GM21717 (cell line): ENCODE measurements around the gene LILRB2.
"Not testable (repeated sequence)": the region's sequence is repeated elsewhere in the genome, so short reads cannot be mapped to it uniquely, and the experiment has no call there.

Experiments
- ATAC-seq: cut with Tn5 transposase; IDR thresholded peaks from one replicate; pipeline ENCODE4 v1.9.1; 2021; ENCODE audit warnings: mild to moderate bottlenecking, moderate library complexity; ENCODE audit not compliant: unreplicated experiment

The LILRB2 gene

DNA sequence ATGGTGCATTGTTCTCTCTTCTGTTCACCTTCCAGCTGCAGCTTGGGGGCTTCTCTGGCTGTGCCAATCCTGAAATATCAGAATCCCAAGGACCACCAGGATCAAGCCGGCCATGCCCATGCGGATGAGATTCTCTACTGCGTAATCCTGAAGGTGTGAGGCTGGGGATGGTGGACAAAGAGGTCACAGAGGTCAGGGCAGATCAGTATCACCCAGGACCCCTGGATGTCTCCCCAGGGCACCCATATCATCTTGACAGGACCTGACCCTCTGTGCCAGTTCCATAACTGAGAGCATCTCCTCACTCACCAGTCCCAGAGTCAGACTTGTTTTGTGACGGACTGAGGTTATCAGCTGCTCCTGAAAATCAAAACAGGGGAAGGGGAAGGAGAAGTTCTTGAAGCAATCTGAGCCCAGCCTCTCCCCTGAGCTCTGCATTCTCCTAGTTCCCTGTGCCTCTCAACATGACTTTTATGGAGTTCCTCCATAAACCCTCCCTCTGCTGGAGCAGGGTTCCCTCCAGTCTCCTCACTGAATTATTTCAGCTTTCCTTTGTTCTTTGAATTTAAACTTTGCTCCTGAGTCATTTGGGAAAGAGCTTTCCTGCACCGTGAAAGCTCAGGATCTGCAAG is 26.6 kb upstream of the LILRB2 start:
- no peak for ATAC-seq

DNA sequence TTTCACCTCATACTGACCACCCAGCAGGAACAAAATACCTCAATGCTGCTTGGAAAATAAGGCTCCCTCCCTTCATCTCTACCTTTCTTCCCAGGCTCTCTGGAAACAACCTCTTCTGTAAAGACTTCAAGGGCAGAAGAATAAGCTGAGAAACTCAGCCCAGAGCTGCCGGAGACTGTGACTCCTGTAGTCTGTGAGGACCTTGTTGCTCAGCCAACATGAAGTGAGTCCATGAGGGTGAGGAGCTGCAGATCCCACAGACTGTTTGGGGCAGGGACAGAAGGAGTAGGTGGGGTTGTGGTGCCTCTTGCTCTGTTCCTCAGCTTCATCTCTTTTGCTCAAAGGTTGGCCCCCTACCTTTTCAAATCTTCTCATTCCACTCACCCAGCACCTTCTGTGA is 24.2 kb upstream of the LILRB2 start:
- ATAC-seq = no peak

DNA sequence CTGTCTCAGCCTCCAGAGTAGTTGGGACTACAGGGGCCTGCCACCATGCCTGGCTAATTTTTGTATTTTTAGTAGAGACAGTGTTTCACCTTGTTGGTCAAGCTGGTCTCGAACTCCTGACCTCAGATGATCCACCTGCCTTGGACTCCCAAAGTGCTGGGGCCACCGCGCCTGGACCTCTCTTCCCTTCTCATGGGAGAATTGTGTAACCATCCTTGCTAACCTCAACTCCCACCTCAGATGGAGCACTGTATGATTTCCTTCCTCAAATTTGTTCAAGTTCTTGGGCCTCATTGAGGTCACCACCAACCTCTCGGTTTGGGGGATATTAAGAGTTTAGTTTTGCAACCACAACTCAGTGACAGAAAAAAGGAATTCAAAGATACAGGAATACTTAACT is 21.3 kb upstream of the LILRB2 start:
- ATAC-seq = no peak

DNA sequence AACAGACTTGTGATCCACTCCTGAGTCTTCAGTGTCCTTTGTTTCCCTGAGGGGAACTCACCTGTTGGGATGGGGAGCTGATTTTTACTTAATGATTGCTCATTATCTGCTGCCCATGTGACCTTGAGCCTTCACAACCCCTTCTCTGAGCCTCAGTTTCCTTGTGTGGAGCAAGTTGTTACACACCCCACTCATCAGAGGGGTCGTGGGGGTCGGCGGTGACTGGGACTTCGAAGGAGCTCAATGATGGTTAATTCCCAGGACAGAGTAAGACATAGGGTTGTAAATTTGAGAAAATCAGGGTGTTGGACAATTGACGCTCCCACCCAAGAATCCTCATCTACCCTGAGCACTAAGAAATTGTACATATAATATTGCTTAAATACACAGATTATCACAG is 18.6 kb upstream of the LILRB2 start:
- no peak for ATAC-seq

DNA sequence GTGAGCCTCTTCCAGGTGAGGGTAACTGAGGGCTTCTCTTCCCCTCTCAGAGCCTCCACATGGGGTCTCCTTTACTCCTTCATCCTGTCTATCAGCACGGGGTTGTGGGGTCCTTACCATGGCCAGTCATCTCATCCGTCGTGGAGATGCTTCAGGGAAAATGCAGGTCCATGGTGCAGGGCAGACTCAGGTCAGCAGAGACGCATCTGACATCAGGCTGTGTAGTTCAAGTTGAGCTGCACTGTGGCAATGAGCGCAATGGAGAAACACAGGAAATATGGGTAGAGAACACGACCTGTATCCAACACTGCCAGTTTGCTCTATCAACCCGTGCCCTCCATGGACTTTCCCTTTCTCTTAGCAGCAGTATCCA is 18.2 kb upstream of the LILRB2 start:
- no peak for ATAC-seq

DNA sequence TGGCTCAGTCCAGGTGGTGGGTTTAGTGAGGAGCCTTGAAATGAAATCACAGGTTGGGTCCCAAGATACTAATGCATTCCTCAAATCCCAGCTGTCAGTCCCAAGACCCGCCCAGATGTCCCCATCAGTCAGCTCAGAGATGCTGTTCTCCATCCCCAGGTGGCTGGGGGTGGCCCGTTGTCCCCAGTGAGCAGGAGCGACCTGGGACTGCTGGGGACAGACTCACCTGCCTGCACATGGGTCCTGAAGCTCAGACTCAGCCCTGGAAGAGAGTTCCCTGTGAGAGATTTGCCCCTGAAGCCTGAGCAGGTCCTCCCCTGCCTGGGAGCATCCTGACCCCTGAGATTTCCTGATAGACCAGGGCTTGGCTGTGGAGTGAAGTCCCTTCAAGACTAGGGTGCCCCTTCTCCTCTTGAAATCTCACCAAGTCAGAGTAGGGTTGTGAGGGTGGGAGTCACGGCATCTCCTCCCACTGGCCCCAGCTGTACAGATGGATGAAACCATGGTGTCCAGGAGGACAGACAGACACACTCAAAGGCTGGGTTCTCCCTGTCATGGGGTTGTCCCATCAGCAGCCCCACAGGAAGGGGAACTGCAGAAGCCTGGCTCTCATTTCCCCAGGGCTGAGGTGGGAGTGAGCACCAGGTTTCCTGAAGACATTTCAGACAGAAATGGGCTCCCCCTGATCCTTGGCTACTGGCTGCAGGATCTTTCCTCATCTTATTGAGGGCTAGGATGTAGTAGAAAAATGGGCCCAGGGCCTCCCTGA is 17.6 kb upstream of the LILRB2 start:
- no peak for ATAC-seq

DNA sequence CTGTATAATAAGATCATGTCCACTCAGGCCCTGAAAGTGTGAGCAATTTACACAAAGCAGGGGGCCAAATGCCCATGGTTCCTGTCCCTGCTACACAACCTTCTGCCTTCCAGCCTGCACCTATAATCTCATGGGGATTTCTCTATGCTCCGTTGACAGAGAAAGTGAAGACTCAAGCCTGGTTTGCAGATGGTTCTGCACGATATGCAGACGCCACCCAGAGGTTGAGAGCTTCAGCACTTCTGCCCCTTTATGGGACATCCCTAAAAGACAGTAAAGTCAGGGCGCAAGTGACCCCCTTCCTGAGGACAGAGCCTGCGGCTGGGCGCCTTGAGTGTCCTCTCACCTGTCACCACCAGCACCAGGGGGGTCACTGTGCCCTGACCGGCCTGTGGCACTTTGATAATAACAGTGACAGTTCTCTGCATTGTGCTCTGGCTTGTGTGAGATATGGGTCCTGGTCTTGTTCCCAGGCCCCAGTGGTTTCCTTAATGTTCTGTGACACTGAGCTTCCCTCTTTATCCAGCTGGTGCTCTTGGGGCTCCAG is 16.9 kb upstream of the LILRB2 start:
- ATAC-seq = no peak

DNA sequence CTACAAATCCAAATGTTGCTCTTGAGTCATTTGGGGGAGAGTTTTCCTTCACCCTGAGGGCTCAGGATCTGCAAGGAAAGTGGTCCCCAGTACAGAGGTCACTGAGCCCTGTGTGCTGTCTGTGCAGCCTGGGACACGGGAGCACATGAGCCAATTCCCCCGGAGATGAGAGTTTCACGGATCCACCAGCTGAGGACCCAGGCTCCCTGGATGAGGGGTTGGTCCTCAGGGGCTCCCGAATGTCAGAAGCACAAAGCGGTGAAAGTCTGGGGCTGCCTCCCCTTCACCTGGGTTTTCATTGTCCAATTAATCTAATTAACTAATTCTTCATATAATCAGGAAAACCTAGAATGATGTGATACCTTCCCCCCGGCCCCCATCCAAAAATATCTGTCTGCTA is 13.6 kb upstream of the LILRB2 start:
- ATAC-seq = no peak

DNA sequence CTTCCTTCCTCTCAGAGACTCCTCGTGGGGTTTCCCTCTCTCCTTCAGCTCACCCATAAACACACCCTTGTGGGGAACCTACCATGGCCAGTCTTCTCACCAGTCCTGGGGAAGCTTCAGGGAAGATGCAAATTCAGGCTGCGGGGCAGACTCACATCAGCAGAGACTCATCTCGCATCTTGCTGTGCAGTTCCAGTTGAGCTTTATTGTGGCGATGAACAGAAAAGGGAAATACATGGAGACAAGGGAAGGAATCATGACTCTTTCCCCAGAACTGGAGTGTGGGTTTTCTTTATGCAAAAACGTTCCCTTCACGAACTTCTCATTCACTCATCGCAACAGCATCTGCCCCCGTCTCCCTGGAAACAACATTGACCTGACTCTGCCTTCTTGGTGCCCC is 8.2 kb upstream of the LILRB2 start:
- not testable (repeated sequence) for ATAC-seq

DNA sequence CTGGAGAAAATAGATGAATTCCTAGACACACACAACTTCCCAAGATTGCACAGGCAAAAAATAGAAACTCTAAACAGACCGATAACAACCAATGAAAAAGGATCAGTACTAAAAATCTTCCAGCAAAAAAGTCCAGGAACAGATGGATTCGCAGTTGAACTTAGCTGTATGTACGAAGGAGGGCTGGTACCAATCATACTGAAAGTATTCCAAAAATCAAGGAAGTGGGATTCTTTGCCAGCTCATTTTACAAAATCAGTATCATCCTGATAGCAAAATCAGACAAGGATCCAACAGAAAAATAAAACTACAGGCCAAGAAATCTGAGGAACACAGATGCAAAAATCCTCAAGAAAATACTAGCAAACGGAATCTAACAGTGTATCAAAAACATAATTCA is 6.5 kb upstream of the LILRB2 start:
- ATAC-seq = no peak

DNA sequence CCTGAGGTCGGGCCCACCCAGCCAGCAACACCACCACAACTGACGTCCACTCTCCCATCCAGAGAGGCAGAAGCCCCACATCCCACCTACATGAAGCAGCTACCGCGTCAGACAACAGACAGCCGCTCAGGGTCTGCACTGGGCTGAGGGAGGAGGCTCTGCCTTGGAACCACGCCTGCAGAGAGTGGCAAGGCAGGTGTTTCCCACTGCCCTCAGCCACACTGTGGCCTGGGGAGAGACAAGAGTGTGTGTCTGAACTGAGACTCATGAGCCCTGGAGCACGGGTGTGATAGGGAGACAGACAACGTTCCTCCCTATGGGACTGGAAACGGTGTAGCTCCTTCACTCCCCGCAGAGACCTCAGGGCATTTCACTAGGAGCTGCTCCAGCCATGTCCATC is 5.4 kb upstream of the LILRB2 start:
- not testable (repeated sequence) for ATAC-seq

DNA sequence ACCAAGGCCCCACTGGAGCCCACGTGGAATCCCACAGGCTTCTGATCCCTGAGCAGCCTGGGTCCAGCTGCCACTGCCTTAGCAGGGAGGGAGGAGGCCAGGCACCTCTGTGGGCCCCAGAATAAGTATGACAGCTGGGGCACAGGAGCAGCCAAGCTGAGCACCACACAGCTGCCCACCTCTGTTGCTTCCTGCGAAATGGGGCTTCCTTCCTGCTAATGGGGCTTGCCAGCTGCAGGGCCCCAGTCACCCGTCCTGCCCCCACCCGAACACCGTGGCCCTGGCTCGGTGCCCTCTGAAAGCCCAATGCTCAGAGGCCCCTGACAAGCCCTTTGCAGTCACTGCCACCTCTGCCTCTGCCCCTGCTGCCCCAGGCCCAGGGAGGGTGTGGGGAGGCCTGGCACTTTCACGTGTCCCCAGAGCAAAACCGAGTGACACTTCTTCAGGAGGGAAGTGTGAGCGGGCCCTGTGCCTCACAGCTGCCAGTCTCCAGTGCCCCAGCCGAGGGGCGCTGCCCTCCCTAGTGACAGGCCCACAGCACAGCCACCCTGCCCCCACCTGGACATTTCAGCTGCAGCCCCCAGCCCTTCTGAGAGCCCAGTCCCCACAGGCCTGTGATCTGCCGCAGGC is 4.6 kb upstream of the LILRB2 start:
- not testable (repeated sequence) for ATAC-seq

DNA sequence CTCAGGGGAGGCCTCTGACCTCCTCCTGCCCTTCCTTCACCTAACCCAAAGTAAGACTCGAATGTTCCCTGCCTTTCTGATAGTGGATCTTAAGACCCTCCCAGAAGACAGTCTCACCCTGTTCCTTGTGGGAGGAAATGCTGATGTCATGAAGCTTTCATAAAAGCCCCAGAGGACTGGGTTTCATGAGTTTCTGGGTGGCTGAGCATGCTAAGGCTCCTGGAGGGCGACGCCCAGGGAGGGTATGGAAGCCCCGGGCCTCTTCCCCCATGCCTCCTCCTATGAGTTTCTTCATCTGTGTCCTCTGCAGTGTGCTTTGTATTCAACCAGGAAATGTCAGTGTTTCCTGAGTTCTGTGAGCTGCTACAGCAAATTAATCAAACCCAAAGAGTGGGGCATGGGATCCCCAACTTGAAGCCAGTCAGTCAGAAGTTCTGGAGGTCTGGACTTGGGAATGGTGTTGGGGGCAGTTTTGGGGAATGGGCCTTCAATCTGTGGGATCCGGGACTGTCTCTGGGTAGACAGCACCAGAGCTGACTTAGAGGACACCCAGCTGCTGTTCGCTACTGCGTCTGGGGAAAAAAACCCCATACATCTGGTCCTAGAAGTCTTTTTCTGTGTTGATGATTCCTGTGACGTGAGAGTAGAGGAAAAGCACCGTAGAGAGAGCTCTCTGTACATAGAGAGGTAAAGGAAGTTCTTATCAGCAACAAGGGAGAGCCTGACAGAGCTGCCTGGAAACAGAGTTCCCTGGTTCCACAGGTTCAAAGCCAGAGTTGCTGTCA is 2.0 kb upstream of the LILRB2 start:
- no peak for ATAC-seq

DNA sequence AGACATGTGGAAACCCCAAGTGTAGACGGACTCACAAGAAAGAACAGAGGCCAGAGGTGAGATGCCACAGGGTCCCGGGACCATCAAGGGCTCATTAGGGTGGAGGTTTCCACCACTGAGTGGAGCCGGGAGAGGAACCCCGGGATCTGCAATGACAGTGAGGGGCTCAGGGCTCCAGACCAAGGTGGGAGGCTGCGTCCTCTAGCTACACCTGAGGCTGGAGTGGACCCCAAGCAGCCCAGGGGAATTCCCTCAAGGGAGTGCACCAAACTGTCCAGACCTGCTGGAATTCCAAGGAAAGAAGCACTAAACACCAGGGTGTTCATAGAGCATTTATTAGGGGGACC is 792 bp upstream of the LILRB2 start:
- ATAC-seq = not testable (repeated sequence)

DNA sequence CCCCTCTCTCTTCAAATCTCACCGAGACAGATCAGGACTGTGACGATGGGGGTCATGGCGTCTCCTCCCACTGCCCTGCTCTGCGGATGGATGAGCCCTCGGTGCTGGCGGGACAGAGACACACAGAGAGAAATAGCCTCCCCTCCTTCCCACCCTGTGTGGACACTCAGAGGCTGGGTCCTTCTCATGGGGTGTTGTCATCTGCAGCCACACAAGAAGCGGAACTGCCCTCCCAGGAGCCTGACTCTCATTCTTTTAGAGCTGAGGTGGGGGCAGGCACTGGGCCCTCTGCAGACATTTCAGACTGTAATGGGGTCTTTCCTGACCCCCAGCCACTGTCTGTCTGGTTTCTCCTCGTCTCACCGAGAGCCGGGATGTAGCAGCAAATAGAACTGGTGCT is 469 bp downstream of the LILRB2 start:
- ATAC-seq = not testable (repeated sequence)

DNA sequence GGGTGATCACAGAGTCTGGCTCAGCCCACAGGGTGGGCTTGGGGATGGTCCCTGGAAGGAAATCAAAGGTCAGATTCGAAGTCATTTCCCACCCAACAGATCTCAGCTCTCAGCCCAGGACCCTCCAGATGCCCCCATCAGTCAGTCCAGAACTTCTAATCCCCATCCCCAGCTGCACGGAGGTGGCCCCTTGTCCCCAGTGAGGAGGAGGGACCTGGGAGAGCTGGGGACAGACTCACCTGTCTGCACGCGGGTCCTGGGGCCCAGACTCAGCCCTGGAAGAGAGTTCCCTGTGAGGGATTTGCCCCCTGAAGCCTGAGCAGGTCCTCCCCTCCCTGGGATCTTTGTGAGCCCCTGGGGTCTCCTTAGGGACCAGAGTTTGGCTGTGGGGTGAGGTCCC is 885 bp downstream of the LILRB2 start:
- not testable (repeated sequence) for ATAC-seq

DNA sequence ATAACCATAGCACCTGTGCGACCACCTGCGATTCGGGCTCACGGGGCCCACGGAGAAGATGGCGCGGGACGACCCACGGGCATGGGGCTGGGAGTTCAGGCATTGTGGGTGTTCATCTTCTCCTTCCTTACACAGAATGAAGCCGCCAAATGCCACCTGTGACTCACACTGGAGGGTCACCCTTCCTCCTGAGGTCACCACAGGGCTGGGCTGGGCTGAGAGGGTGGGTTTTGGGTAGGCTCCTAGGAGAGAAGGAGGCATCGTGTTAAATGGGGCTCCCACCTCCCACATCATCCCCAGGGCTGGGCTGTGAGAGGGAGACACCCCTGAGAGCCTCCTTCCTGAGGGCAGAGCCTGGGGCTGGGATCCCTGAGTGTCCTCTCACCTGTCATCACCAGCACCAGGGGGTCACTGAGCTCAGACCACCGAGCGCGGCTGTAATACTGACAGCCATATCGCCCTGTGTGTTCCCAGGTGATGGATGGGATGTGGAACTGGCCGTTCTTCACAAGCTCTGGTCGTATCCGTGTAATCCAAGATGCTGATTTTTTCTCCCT is 1.4 kb downstream of the LILRB2 start:
- ATAC-seq = no peak

DNA sequence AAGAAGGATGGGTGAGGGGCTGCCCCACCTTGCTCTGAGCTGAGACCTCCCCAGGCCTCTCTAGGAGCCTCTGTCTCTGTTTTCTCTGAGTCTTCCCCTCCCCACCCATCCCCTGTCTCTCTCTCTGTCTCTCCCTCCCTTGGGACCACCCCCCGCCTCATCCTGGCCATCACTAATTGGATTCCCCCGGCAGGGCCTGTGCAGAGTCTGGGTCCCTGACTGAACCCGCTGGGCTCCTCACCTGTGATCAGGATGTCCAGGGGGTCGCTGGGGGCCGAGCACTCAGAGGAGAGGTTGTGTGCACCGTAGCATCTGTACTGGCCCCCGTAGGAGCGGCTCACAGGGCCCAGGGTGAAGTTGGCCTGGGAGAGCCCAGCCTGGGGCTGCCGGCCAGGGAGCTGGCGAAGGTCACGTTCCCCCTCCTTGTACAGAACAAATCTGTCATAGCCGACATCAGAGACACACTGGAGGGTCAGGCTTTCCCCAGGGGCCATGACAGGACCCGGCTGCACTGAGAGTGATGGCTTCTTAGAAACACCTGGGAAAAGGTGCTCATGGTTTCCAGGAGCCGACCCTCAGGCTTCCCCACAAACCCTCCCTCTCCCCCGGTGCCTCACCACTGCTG is 2.2 kb downstream of the LILRB2 start:
- ATAC-seq = not testable (repeated sequence)

DNA sequence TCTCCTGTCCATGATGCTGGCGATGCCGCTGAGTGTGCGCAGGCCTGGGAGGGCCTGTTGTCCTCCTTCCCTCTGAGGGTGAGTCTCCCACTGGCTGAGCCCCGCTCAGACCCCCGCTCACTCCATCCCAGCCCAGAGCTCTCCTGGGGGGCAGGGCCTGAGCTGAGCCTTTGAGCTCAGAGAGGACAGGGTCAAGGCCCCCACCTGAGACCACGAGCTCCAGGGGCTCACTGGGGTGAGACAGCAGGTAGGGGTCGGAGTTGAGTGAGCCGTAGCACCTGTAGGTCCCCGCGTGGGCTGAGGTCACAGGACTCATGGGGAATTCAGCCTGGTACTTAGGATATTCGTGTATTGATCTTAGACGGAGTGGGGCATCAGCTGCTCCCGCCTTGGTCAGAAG is 2.9 kb downstream of the LILRB2 start:
- not testable (repeated sequence) for ATAC-seq

DNA sequence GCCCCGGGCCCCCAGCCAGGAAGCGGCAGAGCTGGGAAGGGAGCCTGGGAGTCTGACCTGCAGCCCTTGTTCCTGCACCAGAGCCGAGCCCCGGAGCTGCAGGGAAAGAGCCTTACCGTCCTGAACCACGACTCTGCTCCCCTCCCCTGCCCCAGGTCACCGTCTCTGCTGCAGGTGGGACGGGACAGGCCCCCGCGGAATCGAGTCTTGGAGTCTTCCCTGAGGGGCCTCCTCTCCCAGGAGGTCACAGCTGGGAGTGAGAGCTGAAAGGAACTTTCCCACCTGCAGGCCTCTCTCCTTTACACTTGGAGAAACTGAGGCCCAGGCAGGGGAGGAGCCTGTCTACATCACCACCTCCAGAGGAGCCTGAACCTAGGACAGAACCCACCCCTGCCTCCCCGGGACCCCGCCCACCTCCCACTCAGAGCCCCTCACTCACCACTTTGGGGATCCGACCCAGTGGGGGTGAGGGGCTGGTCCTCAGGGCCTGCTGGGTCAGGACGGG is 3.7 kb downstream of the LILRB2 start:
- ATAC-seq = not testable (repeated sequence)
